ENCODE results near the gene LHFPL5.

LHFPL5 gene

DNA sequence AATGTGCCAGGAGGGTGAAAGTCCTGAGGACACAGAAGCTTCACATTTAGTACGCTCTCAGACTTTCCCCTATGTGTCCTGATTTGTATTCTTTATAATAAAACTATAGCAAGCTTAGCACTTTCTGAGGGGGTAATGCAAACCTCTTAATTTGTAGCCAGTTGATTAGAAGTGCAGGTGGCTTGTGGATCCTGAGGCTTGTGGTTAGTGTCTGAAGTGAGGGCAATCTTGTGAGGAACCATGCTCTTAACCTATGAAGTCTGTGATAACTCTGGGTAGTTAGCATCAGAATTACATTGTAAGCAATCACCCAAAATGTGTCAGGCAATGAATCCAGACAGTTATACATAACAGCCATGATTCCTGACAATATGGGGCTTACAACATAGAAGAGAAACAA, 51.1 kb downstream of the LHFPL5 start:
- no peak for DNase-seq (ENCODE audit: low read depth in 1 of 2, low spot score in 1 of 2)
- H3K27me3 ChIP-seq (ENCODE audit: insufficient read depth, poor library complexity, severe bottlenecking), result no peaks in the 10 kb centered on the region
- no peak overlapping the region for H3K4me3 ChIP-seq (replicated peaks; ENCODE audit: insufficient read depth, low read length)
- H3K27ac ChIP-seq (replicated peaks), result no peak overlapping the region
- TF ChIP-seq, protein P1, sequence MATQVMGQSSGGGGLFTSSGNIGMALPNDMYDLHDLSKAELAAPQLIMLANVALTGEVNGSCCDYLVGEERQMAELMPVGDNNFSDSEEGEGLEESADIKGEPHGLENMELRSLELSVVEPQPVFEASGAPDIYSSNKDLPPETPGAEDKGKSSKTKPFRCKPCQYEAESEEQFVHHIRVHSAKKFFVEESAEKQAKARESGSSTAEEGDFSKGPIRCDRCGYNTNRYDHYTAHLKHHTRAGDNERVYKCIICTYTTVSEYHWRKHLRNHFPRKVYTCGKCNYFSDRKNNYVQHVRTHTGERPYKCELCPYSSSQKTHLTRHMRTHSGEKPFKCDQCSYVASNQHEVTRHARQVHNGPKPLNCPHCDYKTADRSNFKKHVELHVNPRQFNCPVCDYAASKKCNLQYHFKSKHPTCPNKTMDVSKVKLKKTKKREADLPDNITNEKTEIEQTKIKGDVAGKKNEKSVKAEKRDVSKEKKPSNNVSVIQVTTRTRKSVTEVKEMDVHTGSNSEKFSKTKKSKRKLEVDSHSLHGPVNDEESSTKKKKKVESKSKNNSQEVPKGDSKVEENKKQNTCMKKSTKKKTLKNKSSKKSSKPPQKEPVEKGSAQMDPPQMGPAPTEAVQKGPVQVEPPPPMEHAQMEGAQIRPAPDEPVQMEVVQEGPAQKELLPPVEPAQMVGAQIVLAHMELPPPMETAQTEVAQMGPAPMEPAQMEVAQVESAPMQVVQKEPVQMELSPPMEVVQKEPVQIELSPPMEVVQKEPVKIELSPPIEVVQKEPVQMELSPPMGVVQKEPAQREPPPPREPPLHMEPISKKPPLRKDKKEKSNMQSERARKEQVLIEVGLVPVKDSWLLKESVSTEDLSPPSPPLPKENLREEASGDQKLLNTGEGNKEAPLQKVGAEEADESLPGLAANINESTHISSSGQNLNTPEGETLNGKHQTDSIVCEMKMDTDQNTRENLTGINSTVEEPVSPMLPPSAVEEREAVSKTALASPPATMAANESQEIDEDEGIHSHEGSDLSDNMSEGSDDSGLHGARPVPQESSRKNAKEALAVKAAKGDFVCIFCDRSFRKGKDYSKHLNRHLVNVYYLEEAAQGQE (IDR thresholded peaks at IDR 0.05; ENCODE audit: insufficient replicate concordance, low read depth), result no peak
- TF ChIP-seq POLR2AphosphoS5 (IDR thresholded peaks at IDR 0.05; ENCODE audit: low read depth), result no peak
- TF ChIP-seq, protein P2, sequence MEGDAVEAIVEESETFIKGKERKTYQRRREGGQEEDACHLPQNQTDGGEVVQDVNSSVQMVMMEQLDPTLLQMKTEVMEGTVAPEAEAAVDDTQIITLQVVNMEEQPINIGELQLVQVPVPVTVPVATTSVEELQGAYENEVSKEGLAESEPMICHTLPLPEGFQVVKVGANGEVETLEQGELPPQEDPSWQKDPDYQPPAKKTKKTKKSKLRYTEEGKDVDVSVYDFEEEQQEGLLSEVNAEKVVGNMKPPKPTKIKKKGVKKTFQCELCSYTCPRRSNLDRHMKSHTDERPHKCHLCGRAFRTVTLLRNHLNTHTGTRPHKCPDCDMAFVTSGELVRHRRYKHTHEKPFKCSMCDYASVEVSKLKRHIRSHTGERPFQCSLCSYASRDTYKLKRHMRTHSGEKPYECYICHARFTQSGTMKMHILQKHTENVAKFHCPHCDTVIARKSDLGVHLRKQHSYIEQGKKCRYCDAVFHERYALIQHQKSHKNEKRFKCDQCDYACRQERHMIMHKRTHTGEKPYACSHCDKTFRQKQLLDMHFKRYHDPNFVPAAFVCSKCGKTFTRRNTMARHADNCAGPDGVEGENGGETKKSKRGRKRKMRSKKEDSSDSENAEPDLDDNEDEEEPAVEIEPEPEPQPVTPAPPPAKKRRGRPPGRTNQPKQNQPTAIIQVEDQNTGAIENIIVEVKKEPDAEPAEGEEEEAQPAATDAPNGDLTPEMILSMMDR (IDR thresholded peaks at IDR 0.05; ENCODE audit: insufficient read depth, low read length), result no peak
- no peak for TF ChIP-seq SPI1 (IDR thresholded peaks at IDR 0.05; ENCODE audit: borderline replicate concordance, low read depth)
- no peak for TF ChIP-seq GABPA (IDR thresholded peaks at IDR 0.05; ENCODE audit: low read depth)

DNA sequence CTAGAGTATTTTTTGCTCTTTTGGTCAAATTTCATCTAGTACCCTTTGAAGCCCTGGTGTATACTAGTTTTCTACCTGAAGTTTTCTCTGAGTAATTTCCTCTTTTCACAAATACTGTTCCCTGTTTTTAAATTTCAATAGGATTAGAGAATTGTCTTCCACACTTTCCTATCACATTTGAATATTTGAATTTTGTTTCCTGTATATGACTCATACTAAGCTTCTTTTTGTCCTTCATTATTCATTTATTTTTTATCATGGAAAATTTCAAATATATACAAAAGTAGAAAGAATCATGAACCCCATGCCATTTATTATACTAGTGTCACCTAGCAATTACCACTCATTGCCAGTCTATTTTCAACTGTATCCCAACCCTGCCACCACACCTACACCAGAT, 52.7 kb downstream of the LHFPL5 start:
- H3K4me3 ChIP-seq (replicated peaks; ENCODE audit: insufficient read depth, low read length), result no peak overlapping the region
- DNase-seq (ENCODE audit: low read depth in 1 of 2, low spot score in 1 of 2), result no peak
- no peaks in the 10 kb centered on the region for H3K27me3 ChIP-seq (ENCODE audit: insufficient read depth, poor library complexity, severe bottlenecking)
- no peak overlapping the region for H3K27ac ChIP-seq (replicated peaks)
- no peak for TF ChIP-seq SPI1 (IDR thresholded peaks at IDR 0.05; ENCODE audit: borderline replicate concordance, low read depth)

DNA sequence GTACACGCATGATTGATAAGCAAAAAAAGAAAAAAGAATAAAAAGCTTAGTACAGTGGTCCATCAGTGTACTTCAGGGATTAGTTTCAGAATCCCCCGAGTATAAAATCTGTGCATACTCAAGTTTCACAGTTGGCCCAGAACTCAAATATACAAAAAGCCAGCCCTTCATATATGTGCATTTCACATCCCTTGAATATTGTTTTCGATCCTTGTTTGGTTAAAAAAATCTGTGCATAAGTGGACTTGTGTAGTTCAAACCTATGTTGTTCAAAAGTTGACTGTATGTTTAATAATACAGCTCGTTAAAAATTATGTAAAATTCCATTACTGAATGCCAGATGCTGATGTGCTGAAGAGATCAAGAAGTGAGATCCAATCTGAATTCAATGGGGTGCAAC, 54.2 kb downstream of the LHFPL5 start:
- Histone ChIP-seq H3K4me3 (replicated peaks; ENCODE audit: insufficient read depth, low read length) (no peak overlapping the region), H3K27me3 (ENCODE audit: insufficient read depth, poor library complexity, severe bottlenecking) (no peaks in the 10 kb centered on the region), H3K27ac (replicated peaks) (no peak overlapping the region)
- no peak for DNase-seq (ENCODE audit: low read depth in 1 of 2, low spot score in 1 of 2)
- TF ChIP-seq GABPA (IDR thresholded peaks at IDR 0.05; ENCODE audit: low read depth), result no peak
- TF ChIP-seq, protein P2 (IDR thresholded peaks at IDR 0.05; ENCODE audit: insufficient read depth, low read length), result no peak
- TF ChIP-seq, protein P1 (IDR thresholded peaks at IDR 0.05; ENCODE audit: insufficient replicate concordance, low read depth), result no peak
- no peak for TF ChIP-seq POLR2AphosphoS5 (IDR thresholded peaks at IDR 0.05; ENCODE audit: low read depth)
- no peak for TF ChIP-seq SPI1 (IDR thresholded peaks at IDR 0.05; ENCODE audit: borderline replicate concordance, low read depth)

Measured in HL-60 (cell line).